Activated T-cell treated with anti-CD3 and anti-CD28 coated beads for 4 hours (primary cell): ENCODE measurements around the gene NTN1.
"Not testable (repeated sequence)": the region's sequence is repeated elsewhere in the genome, so short reads cannot be mapped to it uniquely, and the experiment has no call there.

Experiments used
- DNase-seq: peaks from one replicate; pipeline ENCODE4 v3.0.0-alpha.2; 2020

NTN1 gene

GRCh38 chr17:9021158-9021991 lies at the start of gene NTN1:
Gene NTN1, plus strand, starts transcription at chr17:9021510. Its CDS starts 864 bp downstream, at chr17:9022374.
- peak; percentile 51 for DNase-seq

- no peak for DNase-seq
Observed at GRCh38 chr17:8975091-8975725, 46.1 kb upstream of the NTN1 start.

GRCh38 chr17:8976638-8977037 lies 44.7 kb upstream of the NTN1 start:
- DNase-seq, result no peak

- DNase-seq, result no peak
Observed at GRCh38 chr17:8979715-8980114, 41.6 kb upstream of the NTN1 start.

GRCh38 chr17:8981443-8981842 lies 39.9 kb upstream of the NTN1 start:
- no peak for DNase-seq

- DNase-seq, result not testable (repeated sequence)
Observed at GRCh38 chr17:8984225-8984624, 37.1 kb upstream of the NTN1 start.

GRCh38 chr17:8985054-8985701 lies 36.1 kb upstream of the NTN1 start:
- DNase-seq, result no peak

GRCh38 chr17:8986295-8986694 lies 35.0 kb upstream of the NTN1 start:
- no peak for DNase-seq

- not testable (repeated sequence) for DNase-seq
Observed at GRCh38 chr17:8988263-8988935, 32.9 kb upstream of the NTN1 start.

- DNase-seq, result peak; percentile 67
Observed at GRCh38 chr17:8991514-8992285, 29.6 kb upstream of the NTN1 start.

GRCh38 chr17:8994319-8994718 lies 27.0 kb upstream of the NTN1 start:
- peak; percentile 51 for DNase-seq

GRCh38 chr17:8995711-8996110 lies 25.6 kb upstream of the NTN1 start:
- no peak for DNase-seq

GRCh38 chr17:8997994-8998628 lies 23.2 kb upstream of the NTN1 start:
- peak; percentile 70 for DNase-seq

- no peak for DNase-seq
Observed at GRCh38 chr17:9001559-9001958, 19.8 kb upstream of the NTN1 start.

- no peak for DNase-seq
Observed at GRCh38 chr17:9002227-9002605, 19.1 kb upstream of the NTN1 start.

GRCh38 chr17:9002606-9003354 lies 18.5 kb upstream of the NTN1 start:
- no peak for DNase-seq

- no peak for DNase-seq
Observed at GRCh38 chr17:9003355-9004131, 17.8 kb upstream of the NTN1 start.

- DNase-seq, result no peak
Observed at GRCh38 chr17:9004132-9004960, 17.0 kb upstream of the NTN1 start.

- no peak for DNase-seq
Observed at GRCh38 chr17:9004961-9005285, 16.4 kb upstream of the NTN1 start.
